ENCODE measurements around the gene CHRND.
"Not testable (repeated sequence)": the region's sequence is repeated elsewhere in the genome, so short reads cannot be mapped to it uniquely, and the experiment has no call there.

The CHRND gene

GRCh38 chr2:232528746-232529460 is 2.9 kb downstream of the CHRND start:
- no peak for FAIRE-seq

GRCh38 chr2:232529806-232530547 is 4.0 kb downstream of the CHRND start:
- no peak for FAIRE-seq

GRCh38 chr2:232530626-232531260 is 4.8 kb downstream of the CHRND start:
- no peak for FAIRE-seq

- FAIRE-seq: no peak
These were observed 6.5 kb downstream of the CHRND start for GRCh38 chr2:232532419-232532818.

DNA sequence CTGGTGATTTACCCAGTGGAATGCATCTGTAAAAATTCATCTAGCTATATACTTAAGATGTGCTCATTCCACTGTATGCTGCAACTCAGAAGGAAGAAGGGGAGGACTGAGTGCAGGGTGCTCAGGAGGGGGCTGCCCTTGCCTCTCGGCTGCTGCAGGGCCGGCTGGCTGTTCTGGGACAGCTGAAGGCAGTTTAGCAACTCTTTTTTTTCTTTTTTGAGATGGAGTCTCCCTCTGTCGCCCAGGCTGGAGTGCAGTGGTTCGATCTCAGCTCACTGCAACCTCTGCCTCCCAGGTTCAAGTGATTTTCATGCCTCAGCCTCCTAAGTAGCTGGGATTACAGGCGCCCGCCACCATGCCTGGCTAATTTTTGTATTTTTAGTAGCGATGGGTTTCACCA is 6.9 kb downstream of the CHRND start:
- FAIRE-seq: not testable (repeated sequence)

- FAIRE-seq: no peak
These were observed 8.2 kb downstream of the CHRND start for GRCh38 chr2:232533944-232534710.

DNA sequence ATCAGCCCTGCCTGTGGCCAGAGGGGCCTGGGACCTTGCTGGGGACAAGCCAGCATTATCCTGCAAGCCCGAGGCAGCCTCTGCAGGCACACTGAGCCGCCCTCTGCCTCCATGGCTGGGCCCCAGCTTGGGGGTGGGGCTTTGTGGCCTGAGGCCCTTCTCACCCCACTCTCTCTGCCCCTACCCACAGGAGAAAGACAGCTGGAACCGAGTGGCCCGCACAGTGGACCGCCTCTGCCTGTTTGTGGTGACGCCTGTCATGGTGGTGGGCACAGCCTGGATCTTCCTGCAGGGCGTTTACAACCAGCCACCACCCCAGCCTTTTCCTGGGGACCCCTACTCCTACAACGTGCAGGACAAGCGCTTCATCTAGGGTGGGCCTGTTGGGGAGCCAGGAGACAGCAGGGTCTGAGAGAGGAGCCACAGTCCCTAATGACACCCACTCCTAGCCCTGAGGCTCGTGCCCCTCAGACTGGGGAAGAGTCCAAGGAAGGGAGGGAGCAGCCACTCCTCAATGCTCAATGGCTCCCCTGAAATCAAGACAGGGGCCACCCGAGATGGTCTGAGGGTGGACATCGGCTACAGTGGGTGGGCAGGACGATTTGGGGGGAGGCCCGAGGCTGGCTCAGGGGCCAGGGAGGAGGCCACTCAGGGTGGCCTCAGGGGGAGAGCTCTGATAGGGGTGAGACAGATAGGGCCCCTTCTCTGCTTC is 9.1 kb downstream of the CHRND start:
- FAIRE-seq: no peak

GRCh38 chr2:232535761-232536530 is 10.0 kb downstream of the CHRND start:
- FAIRE-seq: no peak

- FAIRE-seq: no peak
These were observed 11.1 kb downstream of the CHRND start for GRCh38 chr2:232537079-232537478.

DNA sequence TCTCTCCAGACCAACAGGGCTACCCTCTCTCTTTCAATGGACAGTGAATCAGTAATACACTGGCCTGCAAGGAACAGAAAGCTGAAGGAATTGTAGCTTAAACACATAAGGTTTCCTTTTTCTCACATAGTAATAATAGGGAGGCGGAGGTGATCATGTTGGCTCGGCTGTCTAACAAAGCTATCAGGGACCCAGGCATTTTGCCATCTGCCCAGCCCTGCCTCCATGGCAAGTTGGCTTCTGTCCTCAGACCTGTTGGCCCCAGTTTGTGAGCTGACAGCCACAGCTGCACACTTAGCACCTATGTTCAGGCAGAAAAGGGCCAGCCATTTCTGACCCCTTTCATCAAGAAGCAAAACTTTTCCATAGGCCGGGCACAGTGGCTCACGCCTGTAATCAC is 11.5 kb downstream of the CHRND start:
- no peak for FAIRE-seq

DNA sequence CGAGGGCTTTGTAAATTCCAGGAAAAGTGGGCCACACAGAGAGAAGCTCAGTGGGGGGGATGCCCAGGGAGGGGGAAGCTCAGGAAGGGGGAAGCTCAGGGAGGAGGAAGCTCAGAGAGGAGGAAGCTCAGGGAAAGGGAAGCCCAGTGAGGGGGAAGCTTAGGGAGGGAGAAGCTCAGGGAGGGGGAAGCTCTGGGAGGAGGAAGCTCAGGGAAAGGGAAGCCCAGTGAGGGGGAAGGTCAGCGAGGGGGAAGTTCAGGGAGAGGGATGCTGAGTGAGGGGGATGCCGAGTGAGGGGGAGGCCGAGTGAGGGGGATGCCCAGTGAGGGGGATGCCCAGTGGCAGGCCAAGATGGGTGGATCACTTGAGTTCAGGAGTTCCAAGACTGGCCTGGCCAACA is 12.7 kb downstream of the CHRND start:
- FAIRE-seq: no peak

DNA sequence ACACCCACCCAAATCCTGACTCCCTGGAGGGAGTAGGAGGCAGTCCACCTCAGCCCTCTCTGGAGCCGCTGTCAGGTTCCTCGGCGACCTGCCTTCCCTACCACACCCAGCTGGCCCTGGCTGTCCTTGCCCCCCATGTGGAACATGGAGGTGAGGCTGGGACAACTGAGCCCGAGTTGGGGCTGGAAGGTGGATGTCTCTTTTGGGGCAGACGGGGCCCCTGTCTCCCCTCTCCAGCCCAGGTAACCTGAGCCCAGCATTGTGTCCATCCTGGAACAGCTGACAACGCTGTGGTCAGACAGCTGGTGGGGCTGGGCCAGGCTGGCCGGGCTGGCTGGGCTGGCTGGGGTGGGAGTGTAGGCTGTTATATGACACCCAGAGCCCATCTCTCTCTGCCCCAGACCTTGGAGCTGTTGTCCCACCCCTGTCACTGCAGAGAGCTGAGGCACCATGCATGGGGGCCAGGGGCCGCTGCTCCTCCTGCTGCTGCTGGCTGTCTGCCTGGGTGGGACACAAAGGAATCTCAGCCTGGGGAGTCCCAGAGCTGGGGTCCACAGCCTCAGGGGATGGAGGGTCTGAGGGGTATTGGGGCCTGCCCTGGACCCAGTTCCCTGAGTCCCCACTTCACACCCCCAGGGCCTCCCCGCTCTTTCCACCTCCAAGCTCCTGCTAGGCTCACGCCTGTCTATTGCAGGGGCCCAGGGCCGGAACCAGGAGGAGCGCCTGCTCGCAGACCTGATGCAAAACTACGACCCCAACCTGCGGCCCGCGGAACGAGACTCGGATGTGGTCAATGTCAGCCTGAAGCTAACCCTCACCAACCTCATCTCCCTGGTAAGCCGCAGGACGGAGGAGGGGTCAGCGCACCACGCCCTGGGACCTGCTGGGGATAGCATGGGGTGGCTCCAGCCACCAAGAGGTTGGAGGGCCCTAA is 13.6 kb downstream of the CHRND start, which contains the start of gene CHRNG:
CHRNG (plus strand) TSS at position 395 of the 934 bp plus-strand sequence; CDS start at position 451, 56 bp downstream.
- no peak for FAIRE-seq

DNA sequence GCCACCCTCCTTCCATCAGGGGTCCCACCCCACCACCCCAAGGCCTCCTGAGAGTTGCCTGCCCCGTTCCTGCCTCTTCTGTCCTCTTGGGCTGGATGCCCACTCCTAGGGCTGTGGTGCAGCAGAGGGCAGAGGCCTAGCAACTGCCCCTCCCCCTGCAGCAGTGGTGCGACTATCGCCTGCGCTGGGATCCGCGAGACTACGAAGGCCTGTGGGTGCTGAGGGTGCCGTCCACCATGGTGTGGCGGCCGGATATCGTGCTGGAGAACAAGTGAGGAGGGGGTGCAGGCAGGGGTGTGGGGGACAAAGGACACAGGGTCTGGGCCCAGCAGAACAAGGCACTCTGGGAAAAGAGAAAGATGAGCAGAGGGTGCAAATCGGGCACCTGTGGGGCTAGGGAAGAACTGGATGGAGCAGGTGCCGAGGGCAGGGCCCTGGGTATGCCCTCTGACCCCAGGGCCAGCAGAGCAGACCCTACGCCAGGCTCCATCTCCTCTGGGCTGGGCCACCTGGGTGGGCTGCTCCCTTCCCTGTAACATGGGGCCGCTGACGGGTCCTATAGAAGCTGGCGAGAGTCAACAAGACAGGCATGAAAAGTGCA is 14.6 kb downstream of the CHRND start:
- FAIRE-seq: no peak

DNA sequence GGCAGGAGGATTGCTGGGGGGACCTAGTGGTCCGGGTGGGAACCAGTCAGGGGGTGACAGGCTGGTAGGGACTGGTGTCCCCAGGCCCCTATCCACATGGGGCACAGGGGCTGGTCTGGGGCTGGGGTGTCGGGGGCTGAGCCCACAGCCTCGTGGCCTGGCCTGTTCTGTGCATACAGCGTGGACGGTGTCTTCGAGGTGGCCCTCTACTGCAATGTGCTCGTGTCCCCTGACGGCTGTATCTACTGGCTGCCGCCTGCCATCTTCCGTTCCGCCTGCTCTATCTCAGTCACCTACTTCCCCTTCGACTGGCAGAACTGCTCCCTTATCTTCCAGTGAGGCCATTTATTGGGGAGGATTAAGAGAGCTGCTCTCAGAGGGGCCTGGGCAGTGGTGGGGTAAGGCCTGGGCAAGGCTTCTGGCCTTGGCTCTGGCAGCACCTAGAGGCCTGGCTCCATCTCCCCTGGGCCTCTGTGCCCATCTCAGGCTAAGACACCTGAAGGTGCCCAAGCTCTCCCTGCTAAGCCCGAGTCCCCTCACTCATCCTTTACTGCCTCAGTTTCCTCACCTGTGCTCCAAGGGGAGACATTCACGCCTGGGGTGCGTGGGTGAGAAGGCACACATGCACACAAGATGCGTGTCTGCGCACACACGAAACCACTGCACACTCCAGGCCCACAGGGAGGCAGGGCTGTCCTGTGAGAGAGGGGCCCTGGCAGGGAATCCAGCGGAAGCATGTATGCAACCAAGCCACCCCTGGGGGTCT is 15.4 kb downstream of the CHRND start:
- no peak for FAIRE-seq

DNA sequence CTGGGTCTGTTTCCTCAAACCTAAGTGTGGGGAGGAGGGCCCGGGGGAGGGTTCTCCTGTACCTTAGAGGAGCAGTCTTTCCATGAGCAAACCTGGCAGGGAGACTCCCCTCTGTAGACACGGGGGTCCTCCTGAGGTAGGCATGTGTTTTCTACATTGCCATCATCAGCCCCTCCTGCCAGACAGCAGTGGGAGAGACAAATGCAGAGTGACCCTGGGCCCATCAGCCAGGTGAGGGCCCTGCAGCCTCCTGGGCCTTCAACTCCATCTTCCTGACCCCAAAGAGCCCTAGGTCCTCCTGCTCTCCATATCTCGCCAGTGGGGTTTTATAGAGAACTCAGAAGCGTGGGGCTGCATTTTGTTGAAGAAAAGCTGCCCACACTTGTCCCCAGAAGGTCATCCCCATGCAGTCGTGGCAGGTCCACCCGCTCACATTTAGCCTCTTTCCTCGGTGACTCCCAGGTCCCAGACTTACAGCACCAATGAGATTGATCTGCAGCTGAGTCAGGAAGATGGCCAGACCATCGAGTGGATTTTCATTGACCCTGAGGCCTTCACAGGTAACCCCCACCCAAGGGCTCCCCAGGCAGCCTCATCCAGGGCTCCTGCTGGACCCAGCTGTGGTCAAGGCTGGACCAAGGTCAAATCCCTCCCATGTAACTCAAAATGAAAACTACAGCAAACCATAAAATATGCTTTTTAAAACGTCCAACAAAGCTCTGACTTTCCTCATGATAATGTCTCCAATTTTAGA is 16.2 kb downstream of the CHRND start:
- FAIRE-seq: no peak

DNA sequence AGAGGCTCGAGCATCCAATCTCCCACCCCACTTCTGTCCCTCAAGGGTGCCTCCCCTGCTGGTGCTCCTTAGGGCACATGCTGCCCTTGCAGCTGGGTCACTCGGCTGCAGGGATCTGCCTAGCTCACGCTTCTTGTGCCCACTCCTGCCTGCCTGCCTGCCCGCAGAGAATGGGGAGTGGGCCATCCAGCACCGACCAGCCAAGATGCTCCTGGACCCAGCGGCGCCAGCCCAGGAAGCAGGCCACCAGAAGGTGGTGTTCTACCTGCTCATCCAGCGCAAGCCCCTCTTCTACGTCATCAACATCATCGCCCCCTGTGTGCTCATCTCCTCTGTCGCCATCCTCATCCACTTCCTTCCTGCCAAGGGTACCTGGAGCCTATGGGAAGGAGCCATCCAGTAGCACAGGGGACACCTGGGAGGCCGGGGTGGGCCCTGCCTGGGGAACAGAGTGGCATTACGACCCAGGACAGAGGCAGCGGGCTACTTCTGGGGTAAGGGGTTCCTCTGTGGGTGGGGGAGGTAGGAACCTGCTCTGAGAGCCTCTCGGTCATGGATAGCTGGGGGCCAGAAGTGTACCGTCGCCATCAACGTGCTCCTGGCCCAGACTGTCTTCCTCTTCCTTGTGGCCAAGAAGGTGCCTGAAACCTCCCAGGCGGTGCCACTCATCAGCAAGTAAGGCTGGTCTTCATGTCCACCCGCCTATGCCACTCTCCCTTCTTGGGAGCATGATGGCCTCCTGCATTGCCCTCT is 16.9 kb downstream of the CHRND start:
- no peak for FAIRE-seq

DNA sequence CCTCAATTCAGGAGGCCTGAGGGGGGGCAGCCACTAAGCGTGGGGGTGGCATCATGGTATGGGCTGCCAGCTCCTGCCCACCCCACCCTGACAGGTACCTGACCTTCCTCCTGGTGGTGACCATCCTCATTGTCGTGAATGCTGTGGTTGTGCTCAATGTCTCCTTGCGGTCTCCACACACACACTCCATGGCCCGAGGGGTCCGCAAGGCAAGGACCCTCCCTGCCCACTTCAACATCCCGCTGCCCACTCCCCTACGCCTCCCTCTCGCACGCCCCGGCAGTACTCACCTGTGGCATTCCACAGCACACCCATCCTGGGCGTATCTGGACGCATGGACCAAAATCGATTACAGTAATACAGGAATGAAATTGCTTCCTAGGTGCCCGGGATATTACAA is 17.5 kb downstream of the CHRND start:
- no peak for FAIRE-seq
